ENCODE data around the gene NT5C1B. TPM values are rescaled to one million over a fixed set of nuclear protein-coding genes. Genes with fewer than 3 reads are reported as not detected.

The NT5C1B gene
- total RNA-seq, 1 donor from 2014 or later: not detected

- Mint-ChIP-seq H3K27ac (ENCODE audit: unreplicated experiment) (no peak overlapping the region), H3K9me3 (no peaks in the 10 kb centered on the region), H3K36me3 (ENCODE audit: low read depth) (no peaks in the 10 kb centered on the region), H3K4me1 (no peaks in the 10 kb centered on the region), H3K4me3 (no peak overlapping the region), H3K27me3 (ENCODE audit: low read depth) (no peaks in the 10 kb centered on the region)
- TF ChIP-seq, protein P1, sequence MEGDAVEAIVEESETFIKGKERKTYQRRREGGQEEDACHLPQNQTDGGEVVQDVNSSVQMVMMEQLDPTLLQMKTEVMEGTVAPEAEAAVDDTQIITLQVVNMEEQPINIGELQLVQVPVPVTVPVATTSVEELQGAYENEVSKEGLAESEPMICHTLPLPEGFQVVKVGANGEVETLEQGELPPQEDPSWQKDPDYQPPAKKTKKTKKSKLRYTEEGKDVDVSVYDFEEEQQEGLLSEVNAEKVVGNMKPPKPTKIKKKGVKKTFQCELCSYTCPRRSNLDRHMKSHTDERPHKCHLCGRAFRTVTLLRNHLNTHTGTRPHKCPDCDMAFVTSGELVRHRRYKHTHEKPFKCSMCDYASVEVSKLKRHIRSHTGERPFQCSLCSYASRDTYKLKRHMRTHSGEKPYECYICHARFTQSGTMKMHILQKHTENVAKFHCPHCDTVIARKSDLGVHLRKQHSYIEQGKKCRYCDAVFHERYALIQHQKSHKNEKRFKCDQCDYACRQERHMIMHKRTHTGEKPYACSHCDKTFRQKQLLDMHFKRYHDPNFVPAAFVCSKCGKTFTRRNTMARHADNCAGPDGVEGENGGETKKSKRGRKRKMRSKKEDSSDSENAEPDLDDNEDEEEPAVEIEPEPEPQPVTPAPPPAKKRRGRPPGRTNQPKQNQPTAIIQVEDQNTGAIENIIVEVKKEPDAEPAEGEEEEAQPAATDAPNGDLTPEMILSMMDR (conservative IDR thresholded peaks at IDR 0.05): no peak
- DNase-seq (ENCODE audit: low read depth, low spot score): no peak
Observed at GRCh38 chr2:18610090-18610489, 20.7 kb upstream of the NT5C1B start.

DNA sequence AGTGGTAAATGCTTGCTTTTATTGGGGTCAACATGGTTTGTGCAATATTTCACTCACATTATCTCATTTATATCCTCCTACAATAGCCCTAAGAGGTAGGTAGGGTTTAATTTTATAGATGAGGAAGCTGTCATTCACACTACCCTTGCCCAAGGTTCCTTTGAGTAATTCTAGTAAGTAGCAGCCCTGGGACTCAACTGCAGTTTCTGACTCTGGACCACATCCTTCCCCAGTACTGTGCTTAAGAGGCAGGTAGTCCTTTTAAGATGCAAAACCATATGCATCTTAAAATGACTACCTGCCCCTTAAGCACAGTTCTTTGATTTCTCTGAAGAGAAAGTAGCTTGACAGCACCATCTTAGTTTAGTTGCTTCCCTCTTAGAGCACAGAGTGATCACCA lies 15.7 kb upstream of the NT5C1B start:
- Mint-ChIP-seq H3K36me3 (ENCODE audit: low read depth) (no peaks in the 10 kb centered on the region), H3K27ac (ENCODE audit: unreplicated experiment) (no peak overlapping the region), H3K4me1 (peaks cover 4% of the 10 kb centered on the region), H3K27me3 (ENCODE audit: low read depth) (no peaks in the 10 kb centered on the region), H3K4me3 (no peak overlapping the region), H3K9me3 (no peaks in the 10 kb centered on the region)
- no peak for DNase-seq (ENCODE audit: low read depth, low spot score)
- TF ChIP-seq, protein P1 (conservative IDR thresholded peaks at IDR 0.05): no peak

DNA sequence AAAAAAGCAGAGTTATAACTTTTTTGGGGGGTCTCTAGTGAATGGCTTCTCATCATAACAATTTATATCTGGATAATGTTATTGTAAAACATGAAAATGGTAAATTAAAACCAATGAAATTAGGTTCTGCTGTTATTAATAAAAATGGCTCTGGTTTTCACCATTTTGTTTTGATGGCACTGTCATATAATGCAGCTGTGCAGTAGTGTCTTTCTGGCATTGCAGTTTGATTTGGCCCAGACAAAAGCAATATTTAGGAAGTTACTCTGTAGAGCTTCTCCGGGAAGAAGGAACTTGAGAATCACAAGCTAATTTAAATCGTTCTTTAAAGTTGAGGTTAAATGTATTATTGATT lies 15.1 kb upstream of the NT5C1B start:
- H3K27me3 Mint-ChIP-seq (ENCODE audit: low read depth): no peaks in the 10 kb centered on the region
- TF ChIP-seq, protein P1 (conservative IDR thresholded peaks at IDR 0.05): no peak
- no peaks in the 10 kb centered on the region for H3K36me3 Mint-ChIP-seq (ENCODE audit: low read depth)
- DNase-seq (ENCODE audit: low read depth, low spot score): no peak
- no peaks in the 10 kb centered on the region for H3K9me3 Mint-ChIP-seq
- peaks cover 4% of the 10 kb centered on the region for H3K4me1 Mint-ChIP-seq
- no peak overlapping the region for H3K4me3 Mint-ChIP-seq
- no peak overlapping the region for H3K27ac Mint-ChIP-seq (ENCODE audit: unreplicated experiment)

GRCh38 chr2:18603854-18604530 lies 14.6 kb upstream of the NT5C1B start:
- Mint-ChIP-seq H3K36me3 (ENCODE audit: low read depth) (no peaks in the 10 kb centered on the region), H3K27ac (ENCODE audit: unreplicated experiment) (no peak overlapping the region), H3K4me1 (peaks cover 4% of the 10 kb centered on the region), H3K27me3 (ENCODE audit: low read depth) (no peaks in the 10 kb centered on the region), H3K9me3 (no peaks in the 10 kb centered on the region), H3K4me3 (no peak overlapping the region)
- DNase-seq (ENCODE audit: low read depth, low spot score): no peak
- TF ChIP-seq, protein P1 (conservative IDR thresholded peaks at IDR 0.05): no peak

- Mint-ChIP-seq H3K4me1 (peaks cover 4% of the 10 kb centered on the region), H3K36me3 (ENCODE audit: low read depth) (no peaks in the 10 kb centered on the region), H3K27me3 (ENCODE audit: low read depth) (no peaks in the 10 kb centered on the region), H3K27ac (ENCODE audit: unreplicated experiment) (no peak overlapping the region), H3K9me3 (no peaks in the 10 kb centered on the region), H3K4me3 (no peak overlapping the region)
- no peak for DNase-seq (ENCODE audit: low read depth, low spot score)
- TF ChIP-seq, protein P1 (conservative IDR thresholded peaks at IDR 0.05): no peak
Observed at GRCh38 chr2:18602298-18602697, 12.9 kb upstream of the NT5C1B start.

All from neural crest cell (in vitro differentiated cells).